Colonic mucosa (tissue), 4 donors: ENCODE measurements around the gene RABL2B. TPM values are rescaled to one million over a fixed set of nuclear protein-coding genes. Genes with fewer than 3 reads are reported as not detected.

ENCODE experiments used
- DNase-seq: peaks from one replicate; pipeline ENCODE4 v3.0.0-alpha.2; 2020
- H3K27ac ChIP-seq: fragments of 200-600 bp; one replicate; pipeline ENCODE4 v1.8.0; 2021
- H3K27me3 ChIP-seq: fragments of 200-600 bp; one replicate; pipeline ENCODE4 v1.8.0; 2021
- H3K36me3 ChIP-seq: fragments of 200-600 bp; one replicate; pipeline ENCODE4 v1.8.0; 2021
- H3K4me1 ChIP-seq: fragments of 200-600 bp; one replicate; pipeline ENCODE4 v1.8.0; 2021; ENCODE audit warnings: mild to moderate bottlenecking
- H3K4me3 ChIP-seq: fragments of 200-600 bp; one replicate; pipeline ENCODE4 v1.8.0; 2021
- H3K9ac ChIP-seq, 2 donors: one replicate each; pipeline ENCODE4 v1.7.0; 2013; ENCODE audit warnings: control low read depth in 2 of 2, low read depth in 2 of 2, low read length in 2 of 2
- H3K9me3 ChIP-seq: fragments of 200-600 bp; one replicate; pipeline ENCODE4 v1.8.0; 2021
- CTCF ChIP-seq: fragments of 200-600 bp; IDR thresholded peaks from one replicate; pipeline ENCODE4 v1.8.0; 2022; ENCODE audit warnings: antibody characterized with exemption, mild to moderate bottlenecking
- intact Hi-C: fragments of 100-400 bp; cut with DNase I; formaldehyde crosslinking; loops from one replicate; pipeline ENCODE4 v1.14.1; 2022
- total RNA-seq, 2 donors: library from RNA; stranded (reverse); fragmentation: NEBNext Ultra II Directional in 1 of 2; extraction: Animal tissue kit (Norgen Biotek cat#: 25700) in 1 of 2; gene quantifications; one replicate each; pipeline ENCODE4 v1.2.1, GENCODE V29; 2021
- donor health status: healthy.
- donor health status: DM: no; HTN: no; CAD: no.
- donor health status: DM: no; HTN: no; CAD: no.

Gene RABL2B
- total RNA-seq, 2 donors from 2014 or later = 14.3 to 23.9 TPM

GRCh38 chr22:50721257-50721844 lies 62.1 kb downstream of the RABL2B start:
- no peaks in the 10 kb centered on the region for H3K36me3 ChIP-seq
- intact Hi-C loops = no loop called here
- TF ChIP-seq CTCF = no peak
- H3K9ac ChIP-seq = no peak overlapping the region
- H3K4me3 ChIP-seq = no peak overlapping the region
- DNase-seq = no peak
- H3K9me3 ChIP-seq = no peaks in the 10 kb centered on the region
- H3K4me1 ChIP-seq = no peaks in the 10 kb centered on the region
- H3K27me3 ChIP-seq = no peaks in the 10 kb centered on the region
- H3K27ac ChIP-seq = no peak overlapping the region

GRCh38 chr22:50720301-50721256 lies 62.9 kb downstream of the RABL2B start:
- TF ChIP-seq CTCF = no peak
- no peak for DNase-seq
- no peak overlapping the region for H3K4me3 ChIP-seq

GRCh38 chr22:50719814-50720300 lies 63.6 kb downstream of the RABL2B start:
- no peak overlapping the region for H3K27ac ChIP-seq
- intact Hi-C loops = no loop called here
- H3K4me3 ChIP-seq = no peak overlapping the region

More at GRCh38 chr22:50720301-50721256, 62.9 kb downstream of the RABL2B start:
- intact Hi-C loops = no loop called here
- H3K4me1 ChIP-seq = no peaks in the 10 kb centered on the region
- H3K9ac ChIP-seq = no peak overlapping the region
- H3K36me3 ChIP-seq = no peaks in the 10 kb centered on the region
- H3K27ac ChIP-seq = no peak overlapping the region
- H3K9me3 ChIP-seq = no peaks in the 10 kb centered on the region
- no peaks in the 10 kb centered on the region for H3K27me3 ChIP-seq

GRCh38 chr22:50718352-50718709 lies 65.1 kb downstream of the RABL2B start:
- H3K4me3 ChIP-seq = no peak overlapping the region
- no peaks in the 10 kb centered on the region for H3K36me3 ChIP-seq
- H3K9me3 ChIP-seq = no peaks in the 10 kb centered on the region
- no peak overlapping the region for H3K9ac ChIP-seq
- H3K4me1 ChIP-seq = no peaks in the 10 kb centered on the region
- no peak overlapping the region for H3K27ac ChIP-seq
- intact Hi-C loops = no loop called here
- H3K27me3 ChIP-seq = no peaks in the 10 kb centered on the region
- no peak for DNase-seq
- TF ChIP-seq CTCF = no peak

More at GRCh38 chr22:50719814-50720300, 63.6 kb downstream of the RABL2B start:
- Histone ChIP-seq H3K4me1 (no peaks in the 10 kb centered on the region), H3K36me3 (no peaks in the 10 kb centered on the region), H3K9ac (no peak overlapping the region), H3K9me3 (no peaks in the 10 kb centered on the region), H3K27me3 (no peaks in the 10 kb centered on the region)
- no peak for DNase-seq
- no peak for TF ChIP-seq CTCF

GRCh38 chr22:50717709-50718351 lies 65.6 kb downstream of the RABL2B start:
- Histone ChIP-seq H3K27me3 (no peaks in the 10 kb centered on the region), H3K9ac (no peak overlapping the region), H3K4me1 (no peaks in the 10 kb centered on the region), H3K9me3 (no peaks in the 10 kb centered on the region), H3K36me3 (no peaks in the 10 kb centered on the region), H3K4me3 (no peak overlapping the region), H3K27ac (no peak overlapping the region)
- intact Hi-C loops = no loop called here
- no peak for TF ChIP-seq CTCF
- DNase-seq = no peak
